ENCODE results near the gene DAO.
"Not testable (repeated sequence)": the region's sequence is repeated elsewhere in the genome, so short reads cannot be mapped to it uniquely, and the experiment has no call there.

Gene DAO

GRCh38 chr12:108879615-108880254 is at the start of gene DAO:
DAO (plus strand) TSS chr12:108880092; CDS start chr12:108885007, 4,915 bp downstream.
- no peak for DNase-seq

- DNase-seq, result no peak
Observed at GRCh38 chr12:108831309-108831991, 48.4 kb upstream of the DAO start.

GRCh38 chr12:108832208-108832607 is 47.7 kb upstream of the DAO start:
- DNase-seq, result no peak

GRCh38 chr12:108832730-108833354 is 47.0 kb upstream of the DAO start:
- no peak for DNase-seq

GRCh38 chr12:108833355-108833733 is 46.5 kb upstream of the DAO start:
- no peak for DNase-seq

GRCh38 chr12:108833757-108834472 is 46.0 kb upstream of the DAO start:
- no peak for DNase-seq

GRCh38 chr12:108835860-108836634 is 43.8 kb upstream of the DAO start:
- DNase-seq, result no peak

- no peak for DNase-seq
Observed at GRCh38 chr12:108837239-108837638, 42.7 kb upstream of the DAO start.

- DNase-seq, result no peak
Observed at GRCh38 chr12:108837680-108838079, 42.2 kb upstream of the DAO start.

- DNase-seq, result peak; percentile 73
Observed at GRCh38 chr12:108838194-108839017, 41.5 kb upstream of the DAO start.

- DNase-seq, result no peak
Observed at GRCh38 chr12:108839018-108839889, 40.6 kb upstream of the DAO start.

GRCh38 chr12:108839890-108840230 is 40.0 kb upstream of the DAO start:
- DNase-seq, result no peak

- DNase-seq, result no peak
Observed at GRCh38 chr12:108840605-108841332, 39.1 kb upstream of the DAO start.

- DNase-seq, result not testable (repeated sequence)
Observed at GRCh38 chr12:108841825-108842224, 38.1 kb upstream of the DAO start.

GRCh38 chr12:108842361-108842760 is 37.5 kb upstream of the DAO start:
- DNase-seq, result no peak

- DNase-seq, result no peak
Observed at GRCh38 chr12:108843187-108843586, 36.7 kb upstream of the DAO start.

- DNase-seq, result no peak
Observed at GRCh38 chr12:108845696-108846095, 34.2 kb upstream of the DAO start.

- no peak for DNase-seq
Observed at GRCh38 chr12:108846290-108846701, 33.6 kb upstream of the DAO start.

GRCh38 chr12:108847705-108848104 is 32.2 kb upstream of the DAO start:
- no peak for DNase-seq

- no peak for DNase-seq
Observed at GRCh38 chr12:108849660-108850059, 30.2 kb upstream of the DAO start.
